ENCODE measurements around the gene DOC2A.

GRCh38 chr16:29974291-29975133 lies 36.3 kb downstream of the DOC2A start:
- no peak for TF ChIP-seq CTCF (IDR thresholded peaks at IDR 0.05)
- no peak for TF ChIP-seq POLR2A (IDR thresholded peaks at IDR 0.05)
- no peak for TF ChIP-seq POLR2AphosphoS5 (IDR thresholded peaks at IDR 0.05; ENCODE audit: insufficient read depth in 1 of 2, low read depth in 1 of 2)
